Immature natural killer cell (primary cell): Measurements from ENCODE around the gene PARD3B. TPM values are rescaled to one million over a fixed set of nuclear protein-coding genes. Genes with fewer than 3 reads are reported as not detected.

ENCODE experiments used
- DNase-seq, 3 donors: peaks; one replicate each; pipeline ENCODE4 v3.0.0; 2022; ENCODE audit warnings: mixed read lengths in 1 of 3
- H3K27ac Mint-ChIP-seq, 6 donors: one replicate each; pipeline ENCODE4 v1.8.0; 2020; ENCODE audit warnings: mixed read lengths in 6 of 6, mild to moderate bottlenecking in 5 of 6, inconsistent platforms in 4 of 6, moderate library complexity in 3 of 6
- H3K27me3 Mint-ChIP-seq, 3 donors: one replicate each; pipeline ENCODE4 v1.8.0; 2020 to 2021; ENCODE audit warnings: low read depth in 3 of 3, mild to moderate bottlenecking in 3 of 3, mixed read lengths in 3 of 3, moderate library complexity in 3 of 3, inconsistent platforms in 1 of 3
- H3K36me3 Mint-ChIP-seq, 3 donors: one replicate each; pipeline ENCODE4 v1.8.0; 2020; ENCODE audit warnings: mixed read lengths in 3 of 3, inconsistent platforms in 2 of 3, mild to moderate bottlenecking in 2 of 3
- H3K4me1 Mint-ChIP-seq, 2 donors: one replicate each; pipeline ENCODE4 v1.8.0; 2020; ENCODE audit warnings: inconsistent platforms in 2 of 2, mild to moderate bottlenecking in 2 of 2, mixed read lengths in 2 of 2, moderate library complexity in 1 of 2
- H3K4me3 Mint-ChIP-seq, 5 donors: one replicate each; pipeline ENCODE4 v1.8.0; 2020; ENCODE audit warnings: mild to moderate bottlenecking in 5 of 5, mixed read lengths in 5 of 5, inconsistent platforms in 3 of 5, moderate library complexity in 3 of 5
- H3K9me3 Mint-ChIP-seq, 6 donors: one replicate each; pipeline ENCODE4 v1.8.0; 2020; ENCODE audit warnings: mild to moderate bottlenecking in 6 of 6, mixed read lengths in 6 of 6, inconsistent platforms in 4 of 6, moderate library complexity in 3 of 6
- polyA plus RNA-seq, 3 donors: library from polyadenylated mRNA; unstranded; fragments of 300-500 nt; fragmentation: Illumina TruSeq; gene quantifications; one replicate each; pipeline ENCODE4 v1.2.3, GENCODE V29; 2021

PARD3B gene
- polyA plus RNA-seq, 3 donors from 2014 or later, result not detected

GRCh38 chr2:205052781-205053180 lies 507.5 kb downstream of the PARD3B start:
- Mint-ChIP-seq H3K4me1 (no peaks in the 10 kb centered on the region), H3K4me3 (no peak overlapping the region), H3K27me3 (no peaks in the 10 kb centered on the region), H3K27ac (no peak overlapping the region), H3K9me3 (peaks cover 0 to 5% (median 0%) of the 10 kb centered on the region in 6 donors), H3K36me3 (no peaks in the 10 kb centered on the region)
- no peak for DNase-seq

GRCh38 chr2:205053827-205054410 lies 508.6 kb downstream of the PARD3B start:
- Mint-ChIP-seq H3K4me1 (no peaks in the 10 kb centered on the region), H3K27me3 (no peaks in the 10 kb centered on the region), H3K9me3 (peaks cover 0 to 9% (median 2%) of the 10 kb centered on the region in 6 donors), H3K4me3 (no peak overlapping the region), H3K27ac (no peak overlapping the region), H3K36me3 (no peaks in the 10 kb centered on the region)
- no peak for DNase-seq

- Mint-ChIP-seq H3K9me3 (peaks cover 0 to 7% (median under 1%) of the 10 kb centered on the region in 6 donors), H3K4me3 (no peak overlapping the region), H3K27ac (no peak overlapping the region), H3K36me3 (no peaks in the 10 kb centered on the region), H3K27me3 (no peaks in the 10 kb centered on the region), H3K4me1 (no peaks in the 10 kb centered on the region)
- no peak for DNase-seq
Measured at GRCh38 chr2:205054789-205055188, 509.5 kb downstream of the PARD3B start.

GRCh38 chr2:205055251-205055650 lies 510.0 kb downstream of the PARD3B start:
- Mint-ChIP-seq H3K4me1 (no peaks in the 10 kb centered on the region), H3K36me3 (no peaks in the 10 kb centered on the region), H3K27ac (no peak overlapping the region), H3K9me3 (peaks cover 0 to 7% (median 0%) of the 10 kb centered on the region in 6 donors), H3K27me3 (no peaks in the 10 kb centered on the region), H3K4me3 (no peak overlapping the region)
- no peak for DNase-seq

GRCh38 chr2:205056151-205056561 lies 510.9 kb downstream of the PARD3B start:
- DNase-seq, result no peak
- peaks cover 0 to 7% (median 0%) of the 10 kb centered on the region in 6 donors for H3K9me3 Mint-ChIP-seq
- H3K27ac Mint-ChIP-seq, result no peak overlapping the region
- H3K4me1 Mint-ChIP-seq, result no peaks in the 10 kb centered on the region
- H3K4me3 Mint-ChIP-seq, result no peak overlapping the region
- H3K27me3 Mint-ChIP-seq, result no peaks in the 10 kb centered on the region
- H3K36me3 Mint-ChIP-seq, result no peaks in the 10 kb centered on the region

GRCh38 chr2:205058409-205058808 lies 513.1 kb downstream of the PARD3B start:
- DNase-seq, result no peak
- H3K27me3 Mint-ChIP-seq, result no peaks in the 10 kb centered on the region
- no peaks in the 10 kb centered on the region for H3K4me1 Mint-ChIP-seq
- H3K4me3 Mint-ChIP-seq, result no peak overlapping the region
- peaks cover 0 to 7% (median 0%) of the 10 kb centered on the region in 6 donors for H3K9me3 Mint-ChIP-seq
- H3K36me3 Mint-ChIP-seq, result no peaks in the 10 kb centered on the region
- no peak overlapping the region for H3K27ac Mint-ChIP-seq

- Mint-ChIP-seq H3K4me1 (no peaks in the 10 kb centered on the region), H3K9me3 (peaks cover 0 to 7% (median 2%) of the 10 kb centered on the region in 6 donors), H3K27ac (no peak overlapping the region), H3K4me3 (no peak overlapping the region), H3K27me3 (no peaks in the 10 kb centered on the region), H3K36me3 (no peaks in the 10 kb centered on the region)
- DNase-seq, result no peak
Measured at GRCh38 chr2:205060269-205060668, 515.0 kb downstream of the PARD3B start.

GRCh38 chr2:205066081-205066480 lies 520.8 kb downstream of the PARD3B start:
- DNase-seq, result no peak
- no peak overlapping the region for H3K27ac Mint-ChIP-seq
- no peak overlapping the region for H3K4me3 Mint-ChIP-seq
- no peaks in the 10 kb centered on the region for H3K4me1 Mint-ChIP-seq
- H3K27me3 Mint-ChIP-seq, result peaks cover 0 to 4% (median 4%) of the 10 kb centered on the region in 3 donors
- no peaks in the 10 kb centered on the region for H3K36me3 Mint-ChIP-seq
- H3K9me3 Mint-ChIP-seq, result peaks cover 0 to 5% (median 0%) of the 10 kb centered on the region in 6 donors

- no peak for DNase-seq
- Mint-ChIP-seq H3K36me3 (no peaks in the 10 kb centered on the region), H3K4me3 (no peak overlapping the region), H3K4me1 (no peaks in the 10 kb centered on the region), H3K9me3 (peaks cover 0 to 6% (median under 1%) of the 10 kb centered on the region in 6 donors), H3K27ac (no peak overlapping the region), H3K27me3 (peaks cover 0 to 4% (median 4%) of the 10 kb centered on the region in 3 donors)
Measured at GRCh38 chr2:205069928-205070327, 524.7 kb downstream of the PARD3B start.

GRCh38 chr2:205070889-205071288 lies 525.6 kb downstream of the PARD3B start:
- Mint-ChIP-seq H3K27me3 (peaks cover 0 to 4% (median 4%) of the 10 kb centered on the region in 3 donors), H3K4me1 (no peaks in the 10 kb centered on the region), H3K4me3 (no peak overlapping the region), H3K27ac (no peak overlapping the region), H3K9me3 (peaks cover 0 to 6% (median 0%) of the 10 kb centered on the region in 6 donors), H3K36me3 (no peaks in the 10 kb centered on the region)
- DNase-seq, result no peak

GRCh38 chr2:205073433-205074020 lies 528.3 kb downstream of the PARD3B start:
- peaks cover 0 to 6% (median 0%) of the 10 kb centered on the region in 6 donors for H3K9me3 Mint-ChIP-seq
- no peaks in the 10 kb centered on the region for H3K36me3 Mint-ChIP-seq
- peaks cover 0 to 7% of the 10 kb centered on the region in 2 donors for H3K4me1 Mint-ChIP-seq
- H3K27ac Mint-ChIP-seq, result no peak overlapping the region
- DNase-seq, result no peak
- no peak overlapping the region for H3K4me3 Mint-ChIP-seq
- peaks cover 0 to 4% (median 0%) of the 10 kb centered on the region in 3 donors for H3K27me3 Mint-ChIP-seq

GRCh38 chr2:205076405-205076804 lies 531.1 kb downstream of the PARD3B start:
- no peak overlapping the region for H3K4me3 Mint-ChIP-seq
- no peak for DNase-seq
- H3K27me3 Mint-ChIP-seq, result no peaks in the 10 kb centered on the region
- peaks cover 0 to 7% of the 10 kb centered on the region in 2 donors for H3K4me1 Mint-ChIP-seq
- no peaks in the 10 kb centered on the region for H3K36me3 Mint-ChIP-seq
- H3K9me3 Mint-ChIP-seq, result peaks cover 0 to 6% (median 0%) of the 10 kb centered on the region in 6 donors
- H3K27ac Mint-ChIP-seq, result peak overlapping the region in 1 of 6 donors; percentile 2

GRCh38 chr2:205077159-205077558 lies 531.9 kb downstream of the PARD3B start:
- H3K9me3 Mint-ChIP-seq, result peaks cover 0 to 6% (median 0%) of the 10 kb centered on the region in 6 donors
- peaks cover 0 to 7% of the 10 kb centered on the region in 2 donors for H3K4me1 Mint-ChIP-seq
- DNase-seq, result no peak
- no peak overlapping the region for H3K27ac Mint-ChIP-seq
- H3K36me3 Mint-ChIP-seq, result no peaks in the 10 kb centered on the region
- no peaks in the 10 kb centered on the region for H3K27me3 Mint-ChIP-seq
- no peak overlapping the region for H3K4me3 Mint-ChIP-seq

- Mint-ChIP-seq H3K27me3 (no peaks in the 10 kb centered on the region), H3K36me3 (no peaks in the 10 kb centered on the region), H3K27ac (no peak overlapping the region), H3K9me3 (peaks cover 0 to 2% (median 0%) of the 10 kb centered on the region in 6 donors), H3K4me1 (peaks cover 0 to 7% of the 10 kb centered on the region in 2 donors), H3K4me3 (no peak overlapping the region)
- DNase-seq, result no peak
Measured at GRCh38 chr2:205078762-205079161, 533.5 kb downstream of the PARD3B start.
